Right ventricle myocardium inferior (tissue), 1 donor: ENCODE data around the gene DNASE2. TPM values are rescaled to one million over a fixed set of nuclear protein-coding genes. Genes with fewer than 3 reads are reported as not detected.
A peak's percentile ranks its signal among the peaks of the same experiment; 100 is the strongest.

ENCODE experiments used
- ATAC-seq: fragments of 200-7000 bp; cut with Tn5 transposase; one replicate; pipeline ENCODE4 v1.9.1; 2020; ENCODE audit warnings: mild to moderate bottlenecking, moderate library complexity
- DNase-seq: peaks from one replicate; pipeline ENCODE4 v3.0.0; 2021; ENCODE audit errors: missing footprints
- intact Hi-C: fragments of 100-400 bp; cut with DNase I; formaldehyde crosslinking; loops from one replicate; pipeline ENCODE4 v1.11.0; 2022
- total RNA-seq: library from RNA; stranded (reverse); fragmentation: NEBNext Ultra II Directional; extraction: Animal tissue kit (Norgen Biotek cat#: 25700); gene quantifications from one replicate; pipeline ENCODE4 v1.2.1, GENCODE V29; 2021
- donor health status: DM: no; HTN: yes; CAD: no; lungs with severe emphysema.

Gene DNASE2
- total RNA-seq, 1 donor from 2014 or later: 18.8 TPM

DNA sequence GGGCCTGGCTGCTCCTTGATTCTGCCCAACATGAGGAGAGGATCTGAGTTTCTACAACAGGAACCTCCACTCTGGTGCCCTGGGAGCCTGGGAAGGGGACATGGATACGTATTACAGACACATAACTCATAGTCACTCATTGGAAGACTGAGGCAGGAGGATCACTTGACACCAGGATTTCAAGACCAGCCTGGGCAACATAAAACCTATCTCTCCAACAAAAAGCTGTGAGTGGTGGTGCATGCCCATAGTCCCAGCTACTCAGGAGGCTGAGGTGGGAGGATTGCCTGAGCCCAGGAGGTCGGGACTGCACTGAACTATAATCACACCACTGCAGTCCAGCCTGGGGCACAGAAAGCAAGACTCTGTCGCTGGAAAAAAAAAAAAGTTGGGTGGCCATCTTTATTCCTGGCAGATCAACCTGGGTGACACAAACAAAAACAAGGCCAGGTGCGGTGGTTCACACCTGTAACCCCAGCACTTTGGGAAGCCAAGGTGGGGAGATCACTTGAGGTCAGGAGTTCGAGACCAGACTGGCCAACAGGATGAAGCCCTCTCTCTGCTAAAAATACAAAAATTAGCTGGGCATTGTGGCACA lies 6.9 kb upstream of the DNASE2 start:
- intact Hi-C loops: loop anchor here (5.0 kb wide), 1 partner anchor 79 kb away; the partner anchor contains the start of gene DAND5
- DNase-seq (no peak), ATAC-seq (no peak)

DNA sequence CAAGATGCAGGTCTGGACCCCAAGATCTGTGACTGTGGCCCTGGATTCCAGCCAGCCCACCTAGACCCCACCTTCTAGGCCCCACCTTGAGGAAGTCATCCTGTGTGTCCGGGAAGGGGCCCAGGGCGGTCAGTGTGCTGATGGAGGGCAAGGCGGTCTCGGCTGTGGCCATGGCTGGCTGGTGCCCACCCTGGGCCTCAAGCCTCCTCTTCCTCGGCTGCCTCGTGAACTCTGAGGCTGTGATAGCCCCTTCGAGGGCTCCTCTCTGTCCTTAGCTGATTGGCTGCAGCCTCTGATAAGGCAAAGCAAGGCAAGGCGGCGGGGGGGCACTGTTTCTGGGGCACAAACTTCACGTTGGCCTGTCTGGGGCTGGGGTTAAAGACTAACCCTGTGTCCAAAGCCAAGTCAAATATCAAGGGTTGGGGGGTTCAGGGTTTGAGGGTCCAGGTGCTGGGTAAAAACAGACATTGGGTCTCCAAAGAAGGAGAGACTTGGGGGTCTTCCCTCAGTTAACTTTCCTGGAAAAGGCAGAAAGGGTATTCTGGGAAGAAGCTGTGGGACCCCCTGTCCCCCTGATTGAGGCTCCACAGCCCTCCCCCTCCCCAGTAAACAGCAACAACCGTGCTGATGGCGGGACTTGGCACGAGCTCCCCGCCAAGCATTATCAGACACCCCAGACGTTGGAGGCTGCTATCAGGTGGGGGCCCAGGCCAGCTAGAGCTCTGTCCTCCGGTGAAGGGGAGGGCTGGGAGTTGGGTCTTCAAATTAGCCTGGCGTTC lies 5.9 kb upstream of the DNASE2 start, which contains the start of gene KLF1:
KLF1 (minus strand) TSS at position 233 of the 779 bp plus-strand sequence; CDS start at position 172, 61 bp downstream.
- ATAC-seq (no peak), DNase-seq (no peak)
- intact Hi-C loops: loop anchor here (5.0 kb wide), 1 partner anchor 80 kb away; the partner anchor contains the start of gene DAND5

DNA sequence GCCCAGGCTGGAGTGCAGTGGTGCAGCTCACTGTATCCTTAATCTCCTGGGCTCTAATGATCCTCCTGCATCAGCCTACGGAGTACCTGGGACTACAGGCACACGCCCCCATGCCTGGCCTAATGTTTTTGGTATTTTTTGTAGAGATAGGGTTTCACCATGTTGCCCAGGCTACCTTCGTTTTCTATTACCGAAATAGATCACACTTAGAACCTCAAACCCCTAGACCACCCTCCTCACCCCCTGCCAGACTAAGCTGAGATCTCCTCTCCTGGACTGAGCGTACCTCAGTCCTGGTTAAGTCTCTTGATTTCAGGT lies 5.4 kb upstream of the DNASE2 start:
- ATAC-seq: no peak
- intact Hi-C loops: loop anchor here (5.0 kb wide), 1 partner anchor 81 kb away; the partner anchor contains the start of gene DAND5
- no peak for DNase-seq

DNA sequence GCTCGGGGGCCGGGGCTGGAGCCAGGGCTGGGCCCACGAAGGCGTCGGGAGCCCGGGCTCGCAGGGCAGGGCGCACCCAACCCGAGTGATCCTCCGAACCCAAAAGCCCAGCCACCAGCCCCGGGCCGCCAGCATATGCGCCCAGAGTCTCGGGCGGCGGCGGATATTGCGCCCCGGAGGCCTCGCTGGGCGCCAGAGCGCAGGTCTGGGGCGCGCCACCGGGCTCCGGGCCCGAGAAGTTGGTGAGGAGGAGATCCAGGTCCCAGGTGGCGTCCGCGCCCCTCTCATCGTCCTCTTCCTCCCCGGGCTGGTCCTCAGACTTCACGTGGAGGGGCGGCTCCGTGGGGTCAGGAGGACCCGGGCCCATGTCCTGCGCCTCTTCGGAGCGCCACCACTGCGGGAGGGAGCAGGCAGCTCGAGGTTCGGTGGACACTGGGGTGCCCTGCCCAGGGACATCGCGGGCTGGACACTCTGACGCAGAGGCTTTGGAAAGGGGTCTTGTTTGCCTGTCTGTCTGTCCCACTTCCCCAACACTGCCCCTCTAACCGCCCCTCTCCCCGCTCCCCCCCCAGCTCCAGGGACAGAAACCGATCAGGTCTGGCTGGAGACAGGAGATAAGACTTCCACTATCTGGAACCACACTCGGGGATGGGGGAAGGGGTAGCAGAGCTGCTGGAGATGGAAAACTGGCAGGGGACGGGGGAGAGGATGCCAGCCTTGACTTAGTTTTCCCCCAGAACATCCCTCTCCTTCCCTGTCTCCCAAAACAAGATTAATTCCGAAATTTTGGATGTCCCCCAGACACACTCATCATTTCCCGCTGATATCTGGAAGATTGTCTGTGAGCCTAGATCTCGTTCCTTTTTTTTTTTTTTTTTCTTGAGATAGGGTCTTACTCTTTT lies 4.8 kb upstream of the DNASE2 start:
- intact Hi-C loops: loop anchor here (5.0 kb wide), 1 partner anchor 81 kb away; the partner anchor contains the start of gene DAND5
- no peak for ATAC-seq
- no peak for DNase-seq

DNA sequence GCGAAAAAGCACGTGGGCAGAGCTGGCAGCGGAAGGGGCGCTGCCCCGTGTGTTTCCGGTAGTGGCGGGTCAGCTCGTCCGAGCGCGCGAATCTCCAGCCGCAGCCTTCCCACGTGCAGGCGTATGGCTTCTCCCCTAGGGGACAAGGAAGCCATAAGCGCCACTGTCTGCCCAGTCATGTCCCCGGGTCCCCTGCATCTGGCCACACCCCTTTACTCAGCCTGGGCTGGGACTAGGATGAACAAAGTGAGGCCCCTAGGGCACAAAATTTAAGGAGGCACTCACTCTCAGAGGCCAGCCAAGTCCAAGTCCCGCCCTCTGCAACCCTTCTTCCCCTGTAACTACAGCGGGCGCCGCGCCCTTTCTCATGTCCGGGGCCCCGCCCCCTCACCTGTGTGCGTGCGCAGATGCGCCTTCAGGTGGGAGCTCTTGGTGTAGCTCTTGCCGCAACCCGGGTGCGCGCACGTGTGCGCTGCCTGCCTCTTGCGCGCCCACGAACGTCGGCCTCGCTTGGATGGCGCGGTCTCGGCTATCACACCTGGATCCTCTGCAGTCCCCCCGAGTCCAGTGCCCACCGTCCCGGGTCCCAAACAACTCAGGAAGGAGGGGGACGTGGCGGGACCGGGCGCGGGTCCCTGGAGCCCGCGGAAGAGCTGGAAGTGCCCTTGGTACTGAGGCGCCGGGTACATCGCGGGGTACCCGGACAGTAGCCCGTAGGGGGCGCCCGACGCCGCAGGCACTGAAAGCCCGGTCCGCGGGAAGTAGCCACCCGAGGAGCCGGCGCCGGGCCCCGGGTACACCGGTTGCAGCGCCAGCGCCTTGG lies 3.9 kb upstream of the DNASE2 start:
- DNase-seq (peak; percentile 90), ATAC-seq (peak; percentile 20)
- intact Hi-C loops: loop anchor here (5.0 kb wide), 1 partner anchor 82 kb away; the partner anchor contains the start of gene DAND5

DNA sequence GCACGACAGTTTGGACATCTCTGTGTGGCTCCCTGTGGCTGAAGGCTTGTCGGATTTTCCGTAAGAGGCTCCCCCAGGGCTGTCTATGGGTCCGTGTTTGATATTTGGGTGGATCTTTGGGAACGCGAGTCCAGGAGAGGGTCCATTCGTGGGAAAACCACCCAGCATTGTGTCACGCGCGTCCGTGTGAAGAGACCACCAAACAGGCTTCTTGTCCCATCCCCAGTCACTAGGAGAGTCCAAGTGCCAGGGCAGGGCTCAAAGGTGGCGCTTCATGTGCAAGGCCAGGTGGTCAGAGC lies 3.3 kb upstream of the DNASE2 start:
- ATAC-seq (no peak), DNase-seq (no peak)
- intact Hi-C loops: no loop called here

DNA sequence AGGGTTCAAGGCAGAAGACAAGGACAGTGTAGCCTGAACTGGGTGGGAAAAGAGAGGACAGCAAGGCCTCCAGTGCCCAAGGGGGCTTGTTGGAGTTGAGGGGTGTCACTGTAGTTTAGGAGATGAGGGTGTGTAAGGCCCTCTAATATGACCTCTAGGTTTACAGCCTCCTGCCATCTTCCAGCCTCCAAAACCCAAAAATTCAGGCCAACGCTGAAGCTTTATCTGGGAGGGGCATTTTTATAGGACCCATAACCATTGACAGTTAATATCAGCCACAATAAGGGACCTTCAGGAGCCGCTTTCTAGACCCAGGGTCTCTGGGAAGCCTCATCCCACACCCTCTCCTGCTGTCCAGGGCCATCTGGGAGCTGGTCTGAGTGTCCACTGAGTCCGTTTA lies 3.0 kb upstream of the DNASE2 start:
- ATAC-seq (no peak), DNase-seq (no peak)
- intact Hi-C loops: no loop called here

DNA sequence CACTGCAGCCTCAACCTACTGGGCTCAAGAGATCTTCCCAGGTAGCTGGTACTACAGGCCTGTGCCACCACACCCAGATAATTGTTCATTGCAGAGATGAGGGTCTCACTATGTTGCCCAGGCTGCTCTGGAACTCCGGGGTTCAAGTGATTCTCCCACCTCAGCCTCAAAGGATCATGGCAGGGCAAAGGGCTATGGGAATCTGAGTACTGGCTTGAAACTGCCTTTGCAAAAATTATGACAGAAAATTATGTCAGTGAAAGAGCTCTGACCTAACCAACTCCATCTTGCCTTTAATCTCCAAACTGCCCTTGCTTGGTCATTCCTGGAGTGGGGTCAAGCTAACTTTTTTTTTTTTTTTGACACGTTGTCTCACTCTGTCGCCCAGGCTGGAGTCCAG lies 1.3 kb upstream of the DNASE2 start:
- intact Hi-C loops: no loop called here
- ATAC-seq (no peak), DNase-seq (no peak)

DNA sequence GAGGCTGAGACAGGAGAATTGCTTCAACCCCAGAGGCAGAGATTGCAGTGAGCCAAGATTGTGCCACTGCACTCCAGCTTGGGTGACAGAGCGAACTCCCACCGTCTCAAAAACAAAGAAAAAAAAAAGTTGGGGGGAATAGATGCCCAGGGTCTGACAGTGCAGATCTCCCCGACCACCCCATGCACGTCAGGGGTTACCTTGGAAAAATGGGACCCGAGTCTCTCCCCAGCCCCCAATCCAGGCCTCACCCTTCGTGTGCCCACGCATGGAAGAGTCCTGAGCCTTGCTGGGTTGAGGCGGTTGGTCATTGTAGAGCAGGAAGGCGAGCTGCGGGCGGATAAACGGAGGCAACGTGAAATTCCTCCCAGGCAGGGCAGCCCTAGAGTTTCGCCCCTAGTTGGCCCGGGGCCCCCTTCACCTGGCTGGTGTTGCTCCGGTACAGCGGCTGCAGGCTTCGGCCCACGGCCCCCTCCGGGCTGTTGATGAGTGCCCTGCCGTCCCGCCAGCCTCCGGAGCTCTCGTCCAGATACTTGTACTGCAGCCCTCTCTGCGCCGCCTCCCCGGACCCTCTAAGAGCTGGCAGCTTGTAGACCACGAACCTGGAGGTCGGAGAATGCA lies 588 bp downstream of the DNASE2 start:
- ATAC-seq (peak; percentile 32), DNase-seq (no peak)
- intact Hi-C loops: no loop called here

DNA sequence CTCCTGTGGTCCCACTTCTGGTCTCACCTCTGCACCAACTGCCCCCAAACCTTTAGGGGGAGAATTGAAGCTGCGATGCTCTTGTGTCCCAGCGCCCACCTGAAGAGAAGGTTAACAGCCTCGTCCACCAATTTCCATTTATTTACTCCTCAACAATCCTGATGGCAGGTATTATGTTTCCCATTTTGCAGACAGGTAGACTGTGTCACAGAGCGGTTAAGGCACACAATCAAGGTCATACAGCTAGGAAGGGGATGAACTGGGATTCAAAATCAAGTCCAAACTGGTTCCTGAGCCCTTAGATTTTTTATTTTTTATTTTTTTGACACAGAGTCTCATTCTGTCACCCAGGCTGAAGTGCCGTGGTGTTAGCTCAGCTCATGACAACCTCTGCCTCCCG lies 6.2 kb downstream of the DNASE2 start:
- intact Hi-C loops: no loop called here
- no peak for ATAC-seq

DNA sequence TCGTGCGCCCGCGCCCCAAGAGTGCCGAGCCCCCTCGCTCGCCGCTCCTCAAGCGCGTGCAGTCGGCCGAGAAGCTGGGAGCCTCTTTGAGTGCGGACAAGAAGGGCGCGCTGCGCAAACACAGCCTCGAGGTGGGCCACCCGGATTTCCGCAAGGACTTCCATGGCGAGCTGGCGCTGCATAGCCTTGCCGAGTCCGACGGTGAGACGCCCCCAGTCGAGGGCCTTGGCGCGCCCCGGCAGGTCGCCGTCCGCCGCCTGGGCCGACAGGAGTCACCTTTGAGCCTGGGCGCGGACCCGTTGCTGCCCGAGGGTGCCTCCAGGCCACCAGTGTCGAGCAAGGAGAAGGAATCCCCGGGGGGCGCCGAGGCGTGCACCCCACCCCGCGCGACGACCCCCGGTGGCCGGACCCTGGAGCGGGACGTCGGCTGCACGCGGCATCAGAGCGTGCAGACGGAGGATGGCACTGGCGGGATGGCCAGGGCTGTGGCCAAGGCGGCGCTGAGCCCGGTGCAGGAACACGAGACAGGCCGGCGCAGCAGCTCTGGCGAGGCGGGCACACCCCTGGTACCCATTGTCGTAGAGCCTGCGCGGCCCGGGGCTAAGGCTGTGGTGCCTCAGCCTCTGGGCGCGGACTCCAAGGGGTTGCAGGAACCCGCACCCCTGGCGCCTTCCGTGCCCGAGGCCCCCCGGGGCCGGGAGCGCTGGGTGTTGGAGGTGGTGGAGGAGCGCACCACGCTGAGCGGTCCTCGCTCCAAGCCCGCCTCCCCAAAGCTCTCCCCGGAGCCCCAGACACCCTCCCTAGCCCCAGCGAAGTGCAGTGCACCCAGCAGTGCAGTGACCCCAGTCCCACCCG lies 7.1 kb downstream of the DNASE2 start:
- intact Hi-C loops: no loop called here
- DNase-seq (no peak), ATAC-seq (no peak)

More for the DNA sequence above, 6.2 kb downstream of the DNASE2 start:
- no peak for DNase-seq

DNA sequence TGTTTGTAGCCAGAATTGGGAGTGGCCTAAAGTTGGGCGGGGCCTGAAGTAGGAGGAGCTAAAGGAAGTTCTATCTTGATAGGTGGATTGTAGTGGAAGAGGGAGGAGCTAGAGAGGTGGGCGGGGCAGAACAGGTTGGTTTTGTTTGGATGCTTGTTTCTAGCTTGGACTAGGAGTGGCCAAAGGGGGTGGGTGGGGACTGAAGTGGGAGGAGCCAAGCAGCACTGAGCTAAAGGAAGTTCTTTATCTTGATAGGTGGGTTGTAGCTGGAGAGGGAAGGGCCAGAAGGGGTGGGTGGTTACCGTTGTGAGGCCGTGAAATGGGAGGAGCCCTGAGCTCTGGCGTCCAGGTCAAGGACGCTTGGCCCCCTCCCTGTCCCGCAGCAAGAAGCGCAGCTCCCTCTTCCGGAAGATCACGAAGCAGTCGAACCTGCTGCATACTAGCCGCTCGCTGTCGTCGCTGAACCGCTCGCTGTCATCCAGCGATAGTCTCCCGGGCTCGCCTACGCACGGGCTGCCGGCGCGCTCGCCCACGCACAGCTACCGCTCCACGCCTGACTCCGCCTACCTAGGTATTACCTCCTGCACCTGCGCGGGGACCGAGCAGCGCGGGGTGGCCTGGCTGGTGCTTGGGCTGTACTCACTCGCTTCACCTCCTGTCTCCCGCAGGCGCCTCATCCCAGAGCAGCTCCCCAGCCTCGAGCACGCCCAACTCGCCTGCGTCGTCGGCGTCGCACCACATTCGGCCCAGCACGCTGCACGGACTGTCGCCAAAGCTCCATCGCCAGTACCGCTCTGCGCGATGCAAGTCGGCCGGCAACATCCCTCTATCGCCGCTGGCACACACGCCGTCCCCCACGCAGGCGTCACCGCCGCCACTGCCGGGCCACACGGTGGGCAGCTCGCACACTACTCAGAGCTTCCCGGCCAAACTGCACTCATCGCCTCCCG lies 8.0 kb downstream of the DNASE2 start:
- DNase-seq (no peak), ATAC-seq (peak; percentile 69)
- intact Hi-C loops: no loop called here

DNA sequence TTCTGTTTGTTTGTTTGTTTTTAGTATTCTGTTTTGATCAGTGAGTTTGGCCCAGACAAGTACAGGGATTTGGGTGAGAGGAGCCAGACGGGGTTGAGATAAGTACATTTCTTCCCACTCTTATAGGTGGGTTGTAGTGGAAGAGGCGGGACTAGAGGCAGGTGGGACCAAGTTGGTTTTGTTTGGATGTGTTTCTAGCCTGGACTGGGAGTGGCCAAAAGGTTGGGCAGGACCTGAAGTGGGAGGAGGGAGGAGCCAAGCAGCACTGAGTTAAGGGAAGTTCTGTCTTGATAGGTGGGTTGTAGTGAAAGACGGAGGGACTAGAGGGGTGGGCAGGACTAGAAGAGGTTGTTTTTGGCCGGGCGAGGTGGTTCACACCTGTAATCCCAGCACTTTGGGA lies 9.0 kb downstream of the DNASE2 start:
- intact Hi-C loops: no loop called here
- ATAC-seq (no peak), DNase-seq (no peak)

DNA sequence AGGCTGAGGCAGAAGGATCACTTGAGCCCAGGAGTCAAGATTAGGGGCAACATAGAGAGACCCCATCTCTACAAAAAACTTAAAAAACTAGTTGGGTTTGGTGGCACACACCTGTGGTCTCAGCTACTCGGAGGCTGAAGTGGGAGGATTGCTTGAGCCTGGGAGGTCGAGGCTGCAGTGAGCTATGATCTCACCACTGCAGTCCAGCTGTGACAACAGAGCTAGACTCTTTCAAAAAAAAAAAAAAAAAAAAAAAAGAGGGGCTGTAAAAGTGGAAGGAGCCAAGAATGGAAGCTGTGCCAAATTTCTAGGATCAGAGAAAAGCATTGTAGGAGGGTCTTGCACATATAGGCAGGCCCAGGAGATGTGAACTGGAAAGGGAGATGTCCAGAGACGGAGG lies 9.6 kb downstream of the DNASE2 start:
- intact Hi-C loops: no loop called here
- DNase-seq (no peak), ATAC-seq (no peak)

DNA sequence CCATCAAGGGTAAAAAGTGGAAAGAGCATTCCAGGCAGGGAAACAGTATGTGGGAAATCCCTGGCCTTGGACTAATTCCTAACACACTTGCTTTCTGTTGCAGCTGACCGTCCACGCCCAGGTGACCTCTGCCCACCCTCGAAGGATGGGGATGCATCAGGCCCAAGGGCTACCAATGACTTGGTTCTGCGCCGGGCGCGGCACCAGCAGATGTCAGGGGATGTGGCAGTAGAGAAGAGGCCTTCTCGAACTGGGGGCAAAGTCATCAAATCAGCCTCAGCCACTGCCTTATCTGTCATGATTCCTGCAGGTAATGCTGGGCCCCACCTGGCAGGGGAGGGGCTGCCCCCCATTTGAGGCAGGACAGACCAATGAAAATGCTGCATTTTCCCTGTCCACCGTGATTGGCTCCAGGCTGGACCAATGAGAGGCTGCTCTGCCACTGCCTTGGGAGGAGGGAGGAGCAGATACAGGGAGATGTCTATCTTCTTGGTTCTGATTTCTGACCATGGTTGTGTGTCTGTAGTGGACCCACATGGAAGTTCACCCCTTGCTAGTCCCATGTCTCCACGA lies 12.6 kb downstream of the DNASE2 start:
- no peak for DNase-seq
- no peak for ATAC-seq
- intact Hi-C loops: no loop called here
